K562 (cell line): Measurements from ENCODE around the gene ESX1. TPM values are rescaled to one million over a fixed set of nuclear protein-coding genes. Genes with fewer than 3 reads are reported as not detected.

Experiments used
- CSDE1 ChIP-seq, 2 experiments: fragments of 450-650 bp; IDR thresholded peaks; 2 replicates each; pipeline ENCODE4 v1.6.1; 2016; ENCODE audit warnings: mild to moderate bottlenecking in 1 of 2
- DNMT1 ChIP-seq: fragments of 450-650 bp; IDR thresholded peaks from 2 replicates; pipeline ENCODE4 v1.6.1; 2016; ENCODE audit warnings: antibody characterized with exemption, mild to moderate bottlenecking
- ELF1 ChIP-seq: fragments of 200-800 bp; sonication (Bioruptor generic); IDR thresholded peaks from 2 replicates; pipeline ENCODE4 v1.6.1; 2016; ENCODE audit warnings: missing genetic modification characterization, missing compliant biosample characterization
- EP400 ChIP-seq: fragments of 450-650 bp; IDR thresholded peaks from 2 replicates; pipeline ENCODE4 v1.6.1; 2017; ENCODE audit warnings: antibody characterized with exemption, mild to moderate bottlenecking, moderate library complexity
- PTBP1 ChIP-seq: fragments of 200-400 bp; formaldehyde crosslinking; IDR thresholded peaks from 2 replicates; pipeline ENCODE4 v1.6.1; 2017; ENCODE audit warnings: low read depth, low read length
- RAD21 ChIP-seq, 2 experiments: fragments of 250-450 bp in 1 of 2; fragments of 450-650 bp in 1 of 2; sonication (Bioruptor Pico) in 1 of 2; formaldehyde crosslinking in 1 of 2; IDR thresholded peaks in 1 of 2; conservative IDR thresholded peaks in 1 of 2; 2 replicates each; pipeline versions ENCODE4 v1.4.0 to v1.8.0; 2020 to 2022; ENCODE audit warnings: mild to moderate bottlenecking in 2 of 2, moderate library complexity in 1 of 2
- YY1 ChIP-seq, 3 experiments: IDR thresholded peaks; 2 replicates each; pipeline ENCODE4 v1.6.1; 2011; ENCODE audit warnings: low read length in 2 of 3, mild to moderate bottlenecking in 2 of 3, moderate library complexity in 2 of 3, borderline replicate concordance in 1 of 3, control low read depth in 1 of 3, low read depth in 1 of 3; ENCODE audit not compliant: insufficient read depth in 3 of 3, insufficient replicate concordance in 2 of 3, control insufficient read depth in 1 of 3, insufficient read length in 1 of 3; ENCODE audit errors: extremely low read depth in 1 of 3
- ZNF445 ChIP-seq: fragments of 250-450 bp; sonication (Bioruptor Pico); IDR thresholded peaks from 2 replicates; pipeline ENCODE4 v1.4.0; 2020; ENCODE audit warnings: low read depth, mild to moderate bottlenecking, moderate library complexity
- ZNF766 ChIP-seq: fragments of 200-800 bp; sonication (Bioruptor generic); conservative IDR thresholded peaks from 2 replicates; pipeline ENCODE4 v1.6.1; 2016; ENCODE audit warnings: missing genetic modification characterization, missing compliant biosample characterization
- ZZZ3 ChIP-seq: fragments of 450-650 bp; IDR thresholded peaks from 2 replicates; pipeline ENCODE4 v1.6.1; 2016; ENCODE audit warnings: antibody characterized with exemption, mild to moderate bottlenecking, moderate library complexity
- polyA plus RNA-seq, 8 experiments: library from polyadenylated mRNA; depleted of rRNA in 4 of 8; stranded (reverse) in 5 of 8; unstranded in 3 of 8; fragments of >200 nt; fragmentation: Nextera tagmentation in 2 of 8; fragmentation: Illumina TruSeq in 1 of 8; extraction: Ambion mirVana in 2 of 8; extraction: Trizol in 1 of 8; gene quantifications; 2 replicates each; pipeline versions ENCODE4 v1.2.1 to v1.2.3, GENCODE V29; 2011 to 2014; ENCODE audit warnings: inconsistent platforms in 1 of 8, missing spikeins in 1 of 8
- total RNA-seq, 7 experiments: library from RNA; depleted of rRNA in 6 of 7; stranded (reverse); fragments of >200 nt in 6 of 7; fragmentation: Illumina TruSeq in 2 of 7; extraction: Trizol in 2 of 7; gene quantifications; 2 replicates each; pipeline versions ENCODE4 v1.2.1 to v1.2.3, GENCODE V29; 2011 to 2021; ENCODE audit warnings: low replicate concordance in 1 of 7
- TF ChIP-seq, protein P1 (sequence below), 3 experiments: IDR thresholded peaks in 2 of 3; conservative IDR thresholded peaks in 1 of 3; 2 replicates each; pipeline ENCODE4 v1.5.1; 2011 to 2012; ENCODE audit warnings: low read length in 3 of 3, mild to moderate bottlenecking in 3 of 3, control low read depth in 2 of 3, improper control_type of control experiment in 1 of 3, inconsistent platforms in 1 of 3, low read depth in 1 of 3, mixed read lengths in 1 of 3, moderate library complexity in 1 of 3; ENCODE audit not compliant: insufficient read depth in 2 of 3
- TF ChIP-seq, protein P2 (sequence below): fragments of 450-650 bp; IDR thresholded peaks from 2 replicates; pipeline ENCODE4 v1.6.1; 2016; ENCODE audit warnings: missing biosample characterization, missing genetic modification characterization
- TF ChIP-seq, protein P3 (sequence below), 2 experiments: fragments of 450-650 bp; formaldehyde crosslinking in 1 of 2; IDR thresholded peaks; 2 replicates each; pipeline versions ENCODE4 v1.4.0 to v1.6.1; 2014 to 2020; ENCODE audit warnings: mild to moderate bottlenecking in 2 of 2, borderline replicate concordance in 1 of 2, low read depth in 1 of 2

ESX1 gene
- total and polyA plus RNA-seq, 9 of the 15 experiments (the other 6 are each of a cell fraction or from before 2014, with no cell fraction given) = not detected

DNA sequence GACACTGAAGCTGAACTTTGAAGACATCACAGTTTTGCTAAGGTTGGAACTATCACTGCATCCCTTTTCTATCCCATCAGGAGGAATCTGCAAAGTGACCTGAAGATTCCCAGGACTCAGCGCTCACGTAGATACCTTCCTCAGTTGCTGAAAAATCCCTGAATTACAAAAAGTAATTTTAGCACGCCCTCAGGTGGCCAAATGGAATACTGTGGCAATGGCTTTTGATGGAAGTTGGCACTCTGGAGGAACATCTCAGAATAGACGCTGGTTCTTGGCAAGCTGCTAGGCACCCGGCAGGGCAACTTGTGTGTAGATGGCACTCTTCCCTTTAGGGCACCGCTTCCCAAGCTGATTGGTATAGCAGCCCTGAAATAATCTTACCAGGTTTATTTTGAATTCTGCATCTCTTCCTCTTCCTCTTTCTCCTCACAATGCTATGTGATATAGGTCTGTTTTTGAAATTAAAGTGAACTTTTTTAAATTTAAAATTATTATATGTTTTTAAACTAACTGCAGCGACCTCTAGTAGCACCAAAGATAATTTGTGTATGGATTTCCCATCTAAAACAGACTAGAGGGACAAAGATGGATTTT is 16.3 kb upstream of the ESX1 start (continued):
- TF ChIP-seq, protein P1, sequence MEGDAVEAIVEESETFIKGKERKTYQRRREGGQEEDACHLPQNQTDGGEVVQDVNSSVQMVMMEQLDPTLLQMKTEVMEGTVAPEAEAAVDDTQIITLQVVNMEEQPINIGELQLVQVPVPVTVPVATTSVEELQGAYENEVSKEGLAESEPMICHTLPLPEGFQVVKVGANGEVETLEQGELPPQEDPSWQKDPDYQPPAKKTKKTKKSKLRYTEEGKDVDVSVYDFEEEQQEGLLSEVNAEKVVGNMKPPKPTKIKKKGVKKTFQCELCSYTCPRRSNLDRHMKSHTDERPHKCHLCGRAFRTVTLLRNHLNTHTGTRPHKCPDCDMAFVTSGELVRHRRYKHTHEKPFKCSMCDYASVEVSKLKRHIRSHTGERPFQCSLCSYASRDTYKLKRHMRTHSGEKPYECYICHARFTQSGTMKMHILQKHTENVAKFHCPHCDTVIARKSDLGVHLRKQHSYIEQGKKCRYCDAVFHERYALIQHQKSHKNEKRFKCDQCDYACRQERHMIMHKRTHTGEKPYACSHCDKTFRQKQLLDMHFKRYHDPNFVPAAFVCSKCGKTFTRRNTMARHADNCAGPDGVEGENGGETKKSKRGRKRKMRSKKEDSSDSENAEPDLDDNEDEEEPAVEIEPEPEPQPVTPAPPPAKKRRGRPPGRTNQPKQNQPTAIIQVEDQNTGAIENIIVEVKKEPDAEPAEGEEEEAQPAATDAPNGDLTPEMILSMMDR (IDR thresholded peaks at IDR 0.05 in 2 of 3, conservative IDR thresholded peaks at IDR 0.05 in 1 of 3; ENCODE audit: insufficient read depth in 2 of 3, low read depth in 1 of 3, low read length in 3 of 3) = peak; percentile 59 to 68 (median 66)
- TF ChIP-seq RAD21 (CRISPR knock-in tag; conservative IDR thresholded peaks at IDR 0.05 in 1 of 2, IDR thresholded peaks at IDR 0.05 in 1 of 2) = peak in 1 of 2 experiments; percentile 61; a peak in 3 of 4 replicates
- TF ChIP-seq, protein P2, sequence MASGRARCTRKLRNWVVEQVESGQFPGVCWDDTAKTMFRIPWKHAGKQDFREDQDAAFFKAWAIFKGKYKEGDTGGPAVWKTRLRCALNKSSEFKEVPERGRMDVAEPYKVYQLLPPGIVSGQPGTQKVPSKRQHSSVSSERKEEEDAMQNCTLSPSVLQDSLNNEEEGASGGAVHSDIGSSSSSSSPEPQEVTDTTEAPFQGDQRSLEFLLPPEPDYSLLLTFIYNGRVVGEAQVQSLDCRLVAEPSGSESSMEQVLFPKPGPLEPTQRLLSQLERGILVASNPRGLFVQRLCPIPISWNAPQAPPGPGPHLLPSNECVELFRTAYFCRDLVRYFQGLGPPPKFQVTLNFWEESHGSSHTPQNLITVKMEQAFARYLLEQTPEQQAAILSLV = no peak
- TF ChIP-seq, protein P3, sequence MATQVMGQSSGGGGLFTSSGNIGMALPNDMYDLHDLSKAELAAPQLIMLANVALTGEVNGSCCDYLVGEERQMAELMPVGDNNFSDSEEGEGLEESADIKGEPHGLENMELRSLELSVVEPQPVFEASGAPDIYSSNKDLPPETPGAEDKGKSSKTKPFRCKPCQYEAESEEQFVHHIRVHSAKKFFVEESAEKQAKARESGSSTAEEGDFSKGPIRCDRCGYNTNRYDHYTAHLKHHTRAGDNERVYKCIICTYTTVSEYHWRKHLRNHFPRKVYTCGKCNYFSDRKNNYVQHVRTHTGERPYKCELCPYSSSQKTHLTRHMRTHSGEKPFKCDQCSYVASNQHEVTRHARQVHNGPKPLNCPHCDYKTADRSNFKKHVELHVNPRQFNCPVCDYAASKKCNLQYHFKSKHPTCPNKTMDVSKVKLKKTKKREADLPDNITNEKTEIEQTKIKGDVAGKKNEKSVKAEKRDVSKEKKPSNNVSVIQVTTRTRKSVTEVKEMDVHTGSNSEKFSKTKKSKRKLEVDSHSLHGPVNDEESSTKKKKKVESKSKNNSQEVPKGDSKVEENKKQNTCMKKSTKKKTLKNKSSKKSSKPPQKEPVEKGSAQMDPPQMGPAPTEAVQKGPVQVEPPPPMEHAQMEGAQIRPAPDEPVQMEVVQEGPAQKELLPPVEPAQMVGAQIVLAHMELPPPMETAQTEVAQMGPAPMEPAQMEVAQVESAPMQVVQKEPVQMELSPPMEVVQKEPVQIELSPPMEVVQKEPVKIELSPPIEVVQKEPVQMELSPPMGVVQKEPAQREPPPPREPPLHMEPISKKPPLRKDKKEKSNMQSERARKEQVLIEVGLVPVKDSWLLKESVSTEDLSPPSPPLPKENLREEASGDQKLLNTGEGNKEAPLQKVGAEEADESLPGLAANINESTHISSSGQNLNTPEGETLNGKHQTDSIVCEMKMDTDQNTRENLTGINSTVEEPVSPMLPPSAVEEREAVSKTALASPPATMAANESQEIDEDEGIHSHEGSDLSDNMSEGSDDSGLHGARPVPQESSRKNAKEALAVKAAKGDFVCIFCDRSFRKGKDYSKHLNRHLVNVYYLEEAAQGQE (IDR thresholded peaks at IDR 0.05; ENCODE audit: borderline replicate concordance) = peak; percentile 25; the same call in 1 of the 2 replicates
- TF ChIP-seq, protein P3 (CRISPR knock-in tag; IDR thresholded peaks at IDR 0.05; ENCODE audit: low read depth) = no peak
- no peak for TF ChIP-seq YY1 (IDR thresholded peaks at IDR 0.05; ENCODE audit: borderline replicate concordance in 1 of 3, control insufficient read depth in 1 of 3, extremely low read depth in 1 of 3, insufficient read depth in 3 of 3, insufficient read length in 1 of 3, insufficient replicate concordance in 2 of 3, low read depth in 1 of 3, low read length in 2 of 3)
- TF ChIP-seq DNMT1 = no peak
- no peak for TF ChIP-seq ZZZ3
- no peak for TF ChIP-seq PTBP1
- no peak for TF ChIP-seq ZNF766
- no peak for TF ChIP-seq ZNF445 (CRISPR knock-in tag)
- no peak for TF ChIP-seq EP400
- TF ChIP-seq ELF1 = no peak
- TF ChIP-seq CSDE1 (IDR thresholded peaks at IDR 0.05) = no peak
